GM20000 (cell line): ENCODE results near the gene NINJ2.
"Not testable (repeated sequence)": the region's sequence is repeated elsewhere in the genome, so short reads cannot be mapped to it uniquely, and the experiment has no call there.

Source experiments
- DNase-seq: peaks from one replicate; pipeline ENCODE4 v3.0.0; 2012; ENCODE audit warnings: low spot score
- TF ChIP-seq, protein P1 (sequence below): IDR thresholded peaks from 2 replicates; pipeline ENCODE4 v1.5.1; 2012; ENCODE audit warnings: mild to moderate bottlenecking, control low read depth; ENCODE audit errors: extremely low read depth, missing control alignments

NINJ2 gene, protein sequence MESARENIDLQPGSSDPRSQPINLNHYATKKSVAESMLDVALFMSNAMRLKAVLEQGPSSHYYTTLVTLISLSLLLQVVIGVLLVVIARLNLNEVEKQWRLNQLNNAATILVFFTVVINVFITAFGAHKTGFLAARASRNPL

GRCh38 chr12:663293-663871 is at the start of gene NINJ2:
NINJ2 (minus strand) TSS chr12:663445; CDS start chr12:663360, 85 bp downstream.
- DNase-seq: no peak
- TF ChIP-seq, protein P1, sequence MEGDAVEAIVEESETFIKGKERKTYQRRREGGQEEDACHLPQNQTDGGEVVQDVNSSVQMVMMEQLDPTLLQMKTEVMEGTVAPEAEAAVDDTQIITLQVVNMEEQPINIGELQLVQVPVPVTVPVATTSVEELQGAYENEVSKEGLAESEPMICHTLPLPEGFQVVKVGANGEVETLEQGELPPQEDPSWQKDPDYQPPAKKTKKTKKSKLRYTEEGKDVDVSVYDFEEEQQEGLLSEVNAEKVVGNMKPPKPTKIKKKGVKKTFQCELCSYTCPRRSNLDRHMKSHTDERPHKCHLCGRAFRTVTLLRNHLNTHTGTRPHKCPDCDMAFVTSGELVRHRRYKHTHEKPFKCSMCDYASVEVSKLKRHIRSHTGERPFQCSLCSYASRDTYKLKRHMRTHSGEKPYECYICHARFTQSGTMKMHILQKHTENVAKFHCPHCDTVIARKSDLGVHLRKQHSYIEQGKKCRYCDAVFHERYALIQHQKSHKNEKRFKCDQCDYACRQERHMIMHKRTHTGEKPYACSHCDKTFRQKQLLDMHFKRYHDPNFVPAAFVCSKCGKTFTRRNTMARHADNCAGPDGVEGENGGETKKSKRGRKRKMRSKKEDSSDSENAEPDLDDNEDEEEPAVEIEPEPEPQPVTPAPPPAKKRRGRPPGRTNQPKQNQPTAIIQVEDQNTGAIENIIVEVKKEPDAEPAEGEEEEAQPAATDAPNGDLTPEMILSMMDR: no peak

- no peak for DNase-seq
- TF ChIP-seq, protein P1: no peak
Observed at GRCh38 chr12:712172-712863, 49.1 kb upstream of the NINJ2 start.

GRCh38 chr12:709455-710020 is 46.3 kb upstream of the NINJ2 start:
- DNase-seq: no peak
- TF ChIP-seq, protein P1: no peak

GRCh38 chr12:708084-708483 is 44.8 kb upstream of the NINJ2 start:
- DNase-seq: not testable (repeated sequence)

- TF ChIP-seq, protein P1: no peak
- no peak for DNase-seq
Observed at GRCh38 chr12:704516-705242, 41.4 kb upstream of the NINJ2 start.

DNA sequence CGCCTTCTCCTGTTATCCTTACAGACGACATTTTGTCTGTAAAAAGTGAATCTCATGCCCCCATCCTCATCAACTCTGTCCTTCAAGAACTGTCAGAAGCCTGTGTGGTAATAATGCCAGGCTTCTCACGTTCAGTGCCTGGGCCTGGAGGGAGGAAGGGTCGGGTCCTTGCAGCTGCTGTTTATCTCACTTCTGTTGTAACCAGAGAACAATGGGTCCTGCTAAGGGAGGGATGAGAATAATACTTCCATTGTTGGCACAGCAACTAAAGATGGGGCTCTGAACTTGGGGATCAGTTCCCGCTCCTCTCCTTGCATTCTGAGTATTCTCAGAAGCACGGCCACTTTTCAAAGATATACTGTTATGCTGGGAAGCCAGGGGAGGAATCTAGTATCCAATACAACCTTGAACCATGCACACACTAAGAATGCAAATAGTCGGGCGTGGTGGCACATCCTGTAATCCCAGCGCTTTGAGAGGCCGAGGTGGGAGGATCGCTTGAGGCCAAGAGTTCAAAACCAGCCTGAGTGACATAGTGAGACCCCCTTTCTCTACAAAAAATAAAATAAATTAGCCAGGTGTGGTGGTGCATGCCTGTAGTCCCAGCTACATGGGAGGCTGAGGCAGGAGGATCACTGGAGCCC is 38.8 kb upstream of the NINJ2 start:
- TF ChIP-seq, protein P1: no peak
- DNase-seq: no peak

GRCh38 chr12:700016-700415 is 36.8 kb upstream of the NINJ2 start:
- no peak for DNase-seq
- TF ChIP-seq, protein P1: no peak

DNA sequence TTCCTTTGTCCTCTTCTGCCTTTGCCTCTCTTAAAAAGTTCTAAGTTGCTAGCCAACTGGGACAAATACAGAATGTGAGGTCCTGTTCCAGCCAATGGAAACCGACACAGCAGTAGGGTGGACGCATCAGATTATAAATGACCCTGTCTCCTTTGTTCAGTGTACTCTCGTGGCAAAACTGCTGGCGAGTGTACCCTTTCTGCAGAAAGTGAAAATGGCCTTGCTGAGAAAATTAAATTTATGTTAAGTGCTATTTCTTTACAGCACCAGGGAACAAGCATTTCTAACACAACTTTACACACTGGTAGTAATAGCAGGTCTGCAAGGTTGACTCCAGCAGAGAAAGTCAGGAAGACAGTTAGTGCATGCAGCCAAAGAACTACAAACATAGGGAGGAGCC is 35.0 kb upstream of the NINJ2 start:
- DNase-seq: not testable (repeated sequence)
